GF-D8 (cell line): Measurements from ENCODE around the gene SLC18A3.

Experiments
- DNase-seq: peaks from one replicate; lab custom pipeline; 2025; lab: John Stamatoyannopoulos, UW

Gene SLC18A3

GRCh38 chr10:49651917-49652316 is 41.8 kb downstream of the SLC18A3 start:
- no peak for DNase-seq

DNA sequence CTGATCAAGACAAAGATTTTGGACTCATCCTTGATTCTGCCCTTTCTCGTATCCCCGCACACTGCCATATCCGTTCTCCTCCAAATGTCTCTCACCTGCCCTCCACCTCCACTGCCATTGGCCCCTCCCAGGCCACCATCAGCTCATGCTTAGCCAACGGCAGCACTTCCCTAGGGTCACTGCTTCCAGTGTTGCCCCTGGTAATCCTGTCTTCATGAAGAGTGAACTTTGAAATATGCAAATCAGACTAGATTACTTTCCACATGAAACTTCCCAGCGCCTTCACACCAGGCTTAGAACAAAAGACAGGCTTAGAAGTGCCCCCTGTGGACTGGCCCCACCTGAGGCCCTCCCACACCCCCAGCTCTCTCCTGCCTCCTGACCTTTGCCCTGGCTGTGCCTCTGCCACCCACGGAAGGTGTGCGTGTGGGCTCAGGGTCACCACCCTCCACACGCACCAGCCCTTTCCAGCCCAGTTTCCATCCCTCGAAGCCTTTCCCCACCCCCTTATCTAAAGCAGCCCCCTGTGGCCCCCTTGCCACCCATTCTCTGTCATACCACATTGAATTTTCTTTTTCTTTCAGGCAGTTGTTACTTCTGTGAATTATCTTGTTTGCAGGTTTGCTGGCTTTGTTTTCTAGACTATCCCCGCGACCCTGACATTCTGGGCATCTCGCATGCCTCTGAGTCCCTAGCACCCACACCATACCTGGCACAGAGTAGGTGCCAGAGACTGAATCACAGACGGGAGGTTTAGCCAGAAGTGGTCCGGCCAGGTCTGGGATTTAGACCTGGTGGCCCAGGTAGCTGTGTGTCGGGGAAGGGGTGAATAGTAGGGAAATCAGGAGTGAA is 42.5 kb downstream of the SLC18A3 start:
- no peak for DNase-seq

DNA sequence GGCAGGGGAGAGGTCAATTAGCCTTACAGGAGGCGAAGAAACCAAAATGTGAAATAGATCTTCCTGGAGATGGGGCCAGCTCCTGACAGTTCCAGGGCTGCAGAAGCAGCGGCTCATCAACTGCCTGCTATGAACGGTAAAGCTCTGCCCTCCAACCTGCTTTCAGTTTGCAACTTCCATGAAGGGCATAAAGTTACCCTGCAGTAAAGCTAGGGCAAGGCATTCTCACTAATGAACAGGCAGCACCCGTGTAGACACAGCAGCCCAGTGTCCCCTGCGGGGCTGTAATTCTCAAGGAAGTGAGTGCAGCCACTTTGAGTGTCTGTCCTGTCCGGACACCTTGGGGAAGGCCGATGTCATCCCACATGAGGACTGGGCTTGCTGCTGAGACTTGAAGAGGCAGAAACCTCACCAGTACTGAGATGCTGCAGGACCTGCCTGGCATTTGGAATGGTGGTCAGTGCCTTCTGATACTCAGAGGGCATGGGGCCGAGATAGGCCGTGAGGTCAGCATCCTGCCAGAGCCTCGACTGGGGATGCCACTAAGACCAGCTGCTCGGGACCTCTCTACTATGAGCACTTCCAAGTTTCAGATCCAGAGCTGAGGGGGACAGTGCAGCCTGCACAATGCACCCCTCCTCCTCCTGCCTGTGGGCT is 43.3 kb downstream of the SLC18A3 start:
- DNase-seq, result no peak

DNA sequence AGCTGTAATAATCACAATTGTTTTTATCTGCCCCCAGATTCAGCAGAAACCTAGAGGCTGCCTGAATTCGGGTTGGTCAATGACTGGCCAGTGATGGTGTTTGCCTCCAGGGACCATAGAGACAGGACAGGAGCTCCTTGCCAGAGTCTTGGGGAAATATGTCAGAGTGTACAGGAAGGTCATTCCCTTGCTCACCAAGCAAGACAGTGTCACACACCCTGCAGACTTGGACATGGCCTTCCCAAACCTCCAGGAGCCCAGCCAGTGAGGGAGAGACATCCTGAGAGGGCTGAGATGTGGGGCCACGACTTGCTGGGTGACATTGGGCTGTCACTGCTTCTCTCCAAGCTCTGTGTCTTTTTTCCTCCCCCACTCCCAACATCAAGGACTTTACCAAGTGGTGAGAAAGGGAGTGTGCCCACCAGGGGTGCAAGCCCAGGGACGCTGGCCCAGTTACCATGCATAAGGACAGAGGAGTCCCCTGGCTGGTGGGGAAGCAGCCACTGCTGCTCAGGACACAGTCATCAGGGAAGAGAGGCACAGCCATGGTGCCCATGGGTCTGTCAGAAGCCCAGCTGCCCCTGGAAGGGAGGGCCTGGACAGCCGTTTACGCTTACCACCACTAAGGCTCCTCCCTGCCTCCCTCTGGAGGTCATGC is 44.1 kb downstream of the SLC18A3 start:
- no peak for DNase-seq

- DNase-seq, result no peak
Observed at GRCh38 chr10:49655099-49655498, 45.0 kb downstream of the SLC18A3 start.

DNA sequence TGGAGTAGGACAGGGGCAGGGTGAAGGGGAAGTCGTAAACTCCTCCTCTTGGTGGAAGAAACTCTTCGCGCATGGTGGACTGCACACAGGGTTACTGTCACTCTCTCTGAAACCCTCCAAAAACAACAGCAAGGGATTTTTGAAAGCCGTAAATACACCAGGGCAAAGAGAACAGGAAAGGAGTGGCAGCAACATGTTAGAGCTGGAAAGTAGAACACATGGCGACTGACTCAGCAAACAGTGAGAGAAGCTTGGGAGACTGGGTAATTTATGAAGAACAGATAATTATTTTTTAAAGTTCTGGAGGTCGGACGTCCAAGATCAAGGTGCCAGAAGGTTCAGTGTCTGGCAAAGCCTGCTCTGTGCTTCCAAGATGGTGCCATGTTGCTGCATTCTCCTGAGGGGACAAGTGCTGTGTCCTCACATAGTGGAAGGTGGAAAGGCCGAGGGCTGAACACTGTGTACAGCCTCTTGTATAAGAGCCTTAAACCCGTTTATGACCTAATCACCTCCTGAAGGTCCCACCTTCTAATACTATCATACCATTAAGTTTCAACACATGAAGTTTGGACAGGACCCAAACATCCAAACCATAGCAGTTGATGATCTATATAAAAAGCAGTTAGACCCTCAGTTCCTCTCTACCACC is 46.9 kb downstream of the SLC18A3 start:
- DNase-seq, result no peak

DNA sequence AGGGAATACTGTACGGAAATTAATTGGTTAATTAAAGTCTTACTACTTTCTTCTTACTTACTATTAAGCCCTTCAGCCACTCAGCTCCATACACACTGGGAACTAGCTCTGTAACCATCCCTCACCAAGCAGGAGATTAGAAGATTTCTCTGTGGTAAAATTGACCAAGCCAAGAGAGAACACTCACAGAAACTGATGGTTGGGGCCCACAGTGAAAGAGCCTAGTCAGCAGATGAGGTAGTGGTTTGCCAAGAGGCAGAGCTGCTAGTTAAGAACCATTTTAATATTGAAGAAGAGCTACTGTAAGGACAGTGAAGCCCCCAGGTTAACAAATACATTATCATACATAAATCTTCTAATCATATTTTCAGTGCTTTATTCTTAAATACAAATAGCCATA is 47.5 kb downstream of the SLC18A3 start:
- DNase-seq, result no peak

GRCh38 chr10:49661140-49661856 is 51.2 kb downstream of the SLC18A3 start:
- DNase-seq, result no peak
